Measurements from ENCODE around the gene GPC5.

DNA sequence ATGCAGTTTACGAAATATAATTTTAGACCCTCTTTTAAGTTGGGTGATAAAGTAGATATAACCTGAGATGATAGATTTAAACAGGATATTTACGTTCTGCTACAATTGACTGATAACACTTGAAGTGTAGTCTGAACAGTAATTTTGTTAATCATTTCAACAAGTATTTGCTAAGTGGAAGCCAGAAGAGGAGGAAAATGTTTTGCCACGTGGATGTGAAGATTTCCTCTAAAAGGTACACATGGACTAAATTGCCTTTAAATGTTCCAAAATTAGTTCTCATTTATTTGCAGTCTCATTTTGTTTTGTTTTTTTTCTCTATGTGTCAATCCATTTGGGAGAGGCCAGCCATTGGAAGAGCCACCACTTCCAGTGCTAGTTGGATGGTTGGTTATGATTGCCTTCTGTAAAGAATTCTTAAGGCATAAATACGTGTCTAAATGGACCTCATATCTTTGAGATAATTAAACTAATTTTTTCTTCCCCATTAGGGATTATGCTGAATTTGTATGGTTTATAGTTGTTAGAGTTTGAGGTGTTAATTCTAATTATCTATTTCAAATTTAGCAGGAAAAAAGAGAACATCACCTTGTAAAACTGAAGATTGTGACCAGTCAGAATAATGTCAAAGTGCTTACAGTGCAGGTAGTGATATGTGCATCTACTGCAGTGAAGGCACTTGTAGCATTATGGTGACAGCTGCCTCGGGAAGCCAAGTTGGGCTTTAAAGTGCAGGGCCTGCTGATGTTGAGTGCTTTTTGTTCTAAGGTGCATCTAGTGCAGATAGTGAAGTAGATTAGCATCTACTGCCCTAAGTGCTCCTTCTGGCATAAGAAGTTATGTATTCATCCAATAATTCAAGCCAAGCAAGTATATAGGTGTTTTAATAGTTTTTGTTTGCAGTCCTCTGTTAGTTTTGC lies 48.2 kb upstream of the GPC5 start:
- TF ChIP-seq, protein P1, sequence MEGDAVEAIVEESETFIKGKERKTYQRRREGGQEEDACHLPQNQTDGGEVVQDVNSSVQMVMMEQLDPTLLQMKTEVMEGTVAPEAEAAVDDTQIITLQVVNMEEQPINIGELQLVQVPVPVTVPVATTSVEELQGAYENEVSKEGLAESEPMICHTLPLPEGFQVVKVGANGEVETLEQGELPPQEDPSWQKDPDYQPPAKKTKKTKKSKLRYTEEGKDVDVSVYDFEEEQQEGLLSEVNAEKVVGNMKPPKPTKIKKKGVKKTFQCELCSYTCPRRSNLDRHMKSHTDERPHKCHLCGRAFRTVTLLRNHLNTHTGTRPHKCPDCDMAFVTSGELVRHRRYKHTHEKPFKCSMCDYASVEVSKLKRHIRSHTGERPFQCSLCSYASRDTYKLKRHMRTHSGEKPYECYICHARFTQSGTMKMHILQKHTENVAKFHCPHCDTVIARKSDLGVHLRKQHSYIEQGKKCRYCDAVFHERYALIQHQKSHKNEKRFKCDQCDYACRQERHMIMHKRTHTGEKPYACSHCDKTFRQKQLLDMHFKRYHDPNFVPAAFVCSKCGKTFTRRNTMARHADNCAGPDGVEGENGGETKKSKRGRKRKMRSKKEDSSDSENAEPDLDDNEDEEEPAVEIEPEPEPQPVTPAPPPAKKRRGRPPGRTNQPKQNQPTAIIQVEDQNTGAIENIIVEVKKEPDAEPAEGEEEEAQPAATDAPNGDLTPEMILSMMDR (conservative IDR thresholded peaks at IDR 0.05; ENCODE audit: low read depth, low read length): no peak
- TF ChIP-seq EZH2 (IDR thresholded peaks at IDR 0.05; ENCODE audit: borderline replicate concordance, low read depth, low read length, poor library complexity, severe bottlenecking): no peak

All from A673 (cell line).